HCT116 (cell line): ENCODE results near the gene TAS1R1.

Experiments
- CEBPB ChIP-seq: IDR thresholded peaks from 2 replicates; pipeline ENCODE4 v1.6.1; 2012; ENCODE audit warnings: low read depth
- CTCF ChIP-seq, 3 experiments: fragments of 200-600 bp in 1 of 3; sonication (generic) in 1 of 3; IDR thresholded peaks in 2 of 3; conservative IDR thresholded peaks in 1 of 3; 2 replicates each; pipeline ENCODE4 v1.5.1; 2012 to 2017; ENCODE audit warnings: low read depth in 2 of 3, low read length in 2 of 3, antibody characterized with exemption in 1 of 3, borderline replicate concordance in 1 of 3, control low read depth in 1 of 3, mild to moderate bottlenecking in 1 of 3, mixed read lengths in 1 of 3, mixed run types in 1 of 3, moderate library complexity in 1 of 3; ENCODE audit not compliant: insufficient read depth in 1 of 3
- EZH2 ChIP-seq: fragments of 200-600 bp; sonication (generic); IDR thresholded peaks from 2 replicates; pipeline ENCODE4 v1.6.1; 2017; ENCODE audit warnings: antibody characterized with exemption, mixed run types
- EZH2phosphoT487 ChIP-seq: fragments of 200-600 bp; IDR thresholded peaks from 2 replicates; pipeline ENCODE4 v1.6.1; 2018; ENCODE audit warnings: antibody characterized with exemption, borderline replicate concordance
- FOSL1 ChIP-seq: IDR thresholded peaks from 2 replicates; pipeline ENCODE4 v1.6.1; 2012; ENCODE audit warnings: low read depth
- MAX ChIP-seq: IDR thresholded peaks from 2 replicates; pipeline ENCODE4 v1.6.1; 2012
- POLR2A ChIP-seq: IDR thresholded peaks from 2 replicates; pipeline ENCODE4 v1.7.0; 2011; ENCODE audit warnings: borderline replicate concordance; ENCODE audit not compliant: insufficient read depth, insufficient read length; ENCODE audit errors: extremely low read depth
- POLR2AphosphoS5 ChIP-seq: IDR thresholded peaks from 2 replicates; pipeline ENCODE4 v1.6.1; 2011; ENCODE audit warnings: mild to moderate bottlenecking, low read depth, low read length, moderate library complexity
- REST ChIP-seq: IDR thresholded peaks from 2 replicates; pipeline ENCODE4 v1.6.1; 2012; ENCODE audit warnings: low read depth
- SIN3A ChIP-seq: IDR thresholded peaks from 2 replicates; pipeline ENCODE4 v1.6.1; 2012; ENCODE audit warnings: low read depth
- SRF ChIP-seq: IDR thresholded peaks from 2 replicates; pipeline ENCODE4 v1.6.1; 2012; ENCODE audit warnings: low read depth
- TCF7L2 ChIP-seq: IDR thresholded peaks from 2 replicates; pipeline ENCODE4 v1.7.0; 2011; ENCODE audit warnings: borderline replicate concordance, inconsistent platforms; ENCODE audit not compliant: insufficient read depth, insufficient read length; ENCODE audit errors: extremely low read depth
- YY1 ChIP-seq: IDR thresholded peaks from 2 replicates; pipeline ENCODE4 v1.6.1; 2011; ENCODE audit warnings: low read length, low read depth, moderate library complexity, mild to moderate bottlenecking; ENCODE audit not compliant: insufficient replicate concordance; ENCODE audit errors: extremely low read depth
- ZNF274 ChIP-seq: fragments of 200-500 bp; sonication (Bioruptor generic); IDR thresholded peaks from 2 replicates; pipeline ENCODE4 v1.6.1; 2014; ENCODE audit warnings: mild to moderate bottlenecking, low read depth, low read length, inconsistent platforms

GRCh38 chr1:6614019-6614928 is 59.2 kb downstream of the TAS1R1 start:
- TF ChIP-seq CTCF (IDR thresholded peaks at IDR 0.05 in 2 of 3, conservative IDR thresholded peaks at IDR 0.05 in 1 of 3; ENCODE audit: borderline replicate concordance in 1 of 3, insufficient read depth in 1 of 3, low read depth in 2 of 3, low read length in 2 of 3) (no peak), POLR2A (no peak), EZH2 (no peak), ZNF274 (no peak), EZH2phosphoT487 (no peak), POLR2AphosphoS5 (no peak), REST (no peak), SIN3A (no peak), YY1 (no peak), TCF7L2 (no peak), SRF (no peak), MAX (no peak), FOSL1 (no peak), CEBPB (no peak)
